Thyroid gland (tissue), 4 donors: ENCODE data around the gene DGKQ. TPM values are rescaled to one million over a fixed set of nuclear protein-coding genes. Genes with fewer than 3 reads are reported as not detected.

Source experiments
- DNase-seq, 2 donors: peaks; one replicate each; pipeline ENCODE4 v3.0.0-alpha.2; 2019
- H3K27ac ChIP-seq, 3 donors: fragments of 200-600 bp; sonication (generic); 1 replicate in 2 of 3; 2 replicates in 1 of 3; pipeline ENCODE4 v1.5.1; 2016 to 2019; ENCODE audit warnings: mild to moderate bottlenecking in 1 of 3, moderate library complexity in 1 of 3
- H3K27me3 ChIP-seq: fragments of 200-600 bp; sonication (generic); one replicate; pipeline ENCODE4 v1.5.1; 2019
- H3K36me3 ChIP-seq, 2 donors: fragments of 200-600 bp; sonication (generic); one replicate each; pipeline ENCODE4 v1.5.1; 2016 to 2019
- H3K4me1 ChIP-seq, 2 donors: fragments of 200-600 bp; sonication (generic); one replicate each; pipeline ENCODE4 v1.5.1; 2017 to 2019
- H3K4me3 ChIP-seq, 3 donors: fragments of 200-600 bp; sonication (generic); replicated peaks in 1 of 3; 1 replicate in 2 of 3; 2 replicates in 1 of 3; pipeline ENCODE4 v1.5.1; 2016; ENCODE audit warnings: mild to moderate bottlenecking in 1 of 3
- H3K9me3 ChIP-seq: fragments of 200-600 bp; sonication (generic); one replicate; pipeline ENCODE4 v1.5.1; 2017
- POLR2A ChIP-seq, 2 donors: fragments of 450-650 bp; IDR thresholded peaks; one replicate each; pipeline ENCODE4 v1.6.1; 2017; ENCODE audit warnings: antibody characterized with exemption in 2 of 2, mild to moderate bottlenecking in 2 of 2, moderate library complexity in 1 of 2
- WGBS, 2 donors: methylation state at CpG; one replicate each; pipeline ENCODE4 v1.1.5; 2017; 5-methylcytosine and 5-hydroxymethylcytosine counted together
- intact Hi-C: fragments of 100-400 bp; cut with DNase I; formaldehyde crosslinking; loops from one replicate; pipeline ENCODE4 v1.15.1; 2023
- total RNA-seq, 4 donors: library from RNA; depleted of rRNA; stranded (reverse); fragments of >200 nt; gene quantifications; one replicate each; pipeline ENCODE4 v1.2.3, GENCODE V29; 2016
- TF ChIP-seq, protein P1 (sequence below), 6 experiments: fragments of 200-600 bp in 3 of 6; fragments of 450-650 bp in 3 of 6; sonication (generic) in 3 of 6; IDR thresholded peaks; one replicate each; pipeline ENCODE4 v1.5.1; 2016 to 2019; ENCODE audit warnings: antibody characterized with exemption in 6 of 6, mild to moderate bottlenecking in 2 of 6, inconsistent platforms in 1 of 6, moderate library complexity in 1 of 6

DGKQ gene
- total RNA-seq, 4 donors from 2014 or later, result 10.2 to 17.0 (median 11.6) TPM

DNA sequence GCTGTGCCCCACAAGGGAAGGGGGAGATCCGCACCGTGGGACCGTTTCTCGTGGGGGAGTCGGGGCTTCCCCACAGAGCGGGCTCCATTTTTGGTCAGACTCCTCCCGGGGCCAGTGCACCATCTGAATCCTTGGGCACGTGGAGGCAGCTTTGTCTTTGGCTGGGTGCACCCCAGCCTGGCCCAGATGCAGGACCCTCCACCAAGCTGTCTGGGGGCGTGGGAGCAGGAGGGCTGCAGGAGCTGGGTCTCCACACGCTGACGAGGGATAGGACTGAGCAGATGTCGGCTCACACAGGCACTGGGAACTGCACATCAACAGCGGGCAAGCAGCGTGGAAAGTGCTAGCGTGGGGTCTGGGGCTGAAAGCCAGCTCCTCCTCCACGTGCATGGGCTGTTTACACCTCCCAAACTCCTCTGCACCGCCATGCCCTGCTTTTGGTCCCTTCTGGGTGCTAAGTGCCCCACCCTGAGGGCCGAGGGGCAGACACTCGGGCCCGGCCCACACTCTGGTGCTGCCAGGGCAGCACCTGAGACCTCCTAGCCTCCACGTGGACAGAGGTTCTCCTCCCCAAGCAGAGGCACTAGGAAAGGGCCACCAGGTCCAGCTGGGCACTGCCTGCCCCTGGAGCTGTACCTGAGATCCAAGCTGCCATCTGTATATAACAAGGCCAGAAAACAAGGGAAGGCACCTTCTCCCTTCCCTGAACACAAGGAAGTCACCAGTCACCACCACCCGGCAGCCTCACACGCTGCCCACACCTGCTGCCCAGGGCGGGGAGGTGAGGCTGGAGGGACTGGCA lies 13.8 kb downstream of the DGKQ start:
- Histone ChIP-seq H3K27ac (no peak overlapping the region), H3K4me1 (no peaks in the 10 kb centered on the region), H3K27me3 (no peaks in the 10 kb centered on the region), H3K36me3 (peaks cover 9 to 18% of the 10 kb centered on the region in 2 donors), H3K4me3 (no peak overlapping the region), H3K9me3 (no peaks in the 10 kb centered on the region)
- WGBS, 2 donors, result 93 to 95% methylated on average over 8 to 13 of the region's 24 CpGs
- intact Hi-C loops, result no loop called here
- DNase-seq, result no peak
- TF ChIP-seq, protein P1, sequence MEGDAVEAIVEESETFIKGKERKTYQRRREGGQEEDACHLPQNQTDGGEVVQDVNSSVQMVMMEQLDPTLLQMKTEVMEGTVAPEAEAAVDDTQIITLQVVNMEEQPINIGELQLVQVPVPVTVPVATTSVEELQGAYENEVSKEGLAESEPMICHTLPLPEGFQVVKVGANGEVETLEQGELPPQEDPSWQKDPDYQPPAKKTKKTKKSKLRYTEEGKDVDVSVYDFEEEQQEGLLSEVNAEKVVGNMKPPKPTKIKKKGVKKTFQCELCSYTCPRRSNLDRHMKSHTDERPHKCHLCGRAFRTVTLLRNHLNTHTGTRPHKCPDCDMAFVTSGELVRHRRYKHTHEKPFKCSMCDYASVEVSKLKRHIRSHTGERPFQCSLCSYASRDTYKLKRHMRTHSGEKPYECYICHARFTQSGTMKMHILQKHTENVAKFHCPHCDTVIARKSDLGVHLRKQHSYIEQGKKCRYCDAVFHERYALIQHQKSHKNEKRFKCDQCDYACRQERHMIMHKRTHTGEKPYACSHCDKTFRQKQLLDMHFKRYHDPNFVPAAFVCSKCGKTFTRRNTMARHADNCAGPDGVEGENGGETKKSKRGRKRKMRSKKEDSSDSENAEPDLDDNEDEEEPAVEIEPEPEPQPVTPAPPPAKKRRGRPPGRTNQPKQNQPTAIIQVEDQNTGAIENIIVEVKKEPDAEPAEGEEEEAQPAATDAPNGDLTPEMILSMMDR (IDR thresholded peaks at IDR 0.05), result no peak
- no peak for TF ChIP-seq POLR2A (IDR thresholded peaks at IDR 0.05)

GRCh38 chr4:958696-959337 lies 14.6 kb downstream of the DGKQ start:
- no peak for DNase-seq
- Histone ChIP-seq H3K36me3 (peaks cover 14 to 18% of the 10 kb centered on the region in 2 donors), H3K9me3 (no peaks in the 10 kb centered on the region), H3K4me1 (no peaks in the 10 kb centered on the region), H3K4me3 (no peak overlapping the region), H3K27ac (no peak overlapping the region), H3K27me3 (no peaks in the 10 kb centered on the region)
- intact Hi-C loops, result no loop called here
- no peak for TF ChIP-seq POLR2A (IDR thresholded peaks at IDR 0.05)
- TF ChIP-seq, protein P1 (IDR thresholded peaks at IDR 0.05), result no peak
- WGBS, 2 donors, result 85 to 87% methylated on average over 16 to 17 of the region's 17 CpGs

DNA sequence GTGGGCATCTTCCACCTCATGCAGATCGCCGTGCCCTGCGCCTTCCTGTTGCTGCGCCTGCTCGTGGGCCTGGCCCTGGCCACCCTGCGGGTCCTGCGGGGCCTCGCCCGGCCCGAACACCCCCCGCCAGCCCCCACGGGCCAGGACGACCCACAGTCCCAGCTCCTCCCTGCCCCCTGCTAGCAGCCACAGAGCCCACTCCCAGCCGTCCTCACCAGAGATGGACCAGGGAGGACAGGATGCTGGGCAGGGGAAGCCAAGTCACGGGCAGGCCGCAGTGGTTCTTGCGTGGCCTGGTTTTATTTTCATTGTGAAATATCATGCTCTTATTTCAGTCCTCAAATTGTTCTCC lies 15.1 kb downstream of the DGKQ start:
- H3K27me3 ChIP-seq, result no peaks in the 10 kb centered on the region
- intact Hi-C loops, result no loop called here
- H3K4me1 ChIP-seq, result no peaks in the 10 kb centered on the region
- H3K36me3 ChIP-seq, result peaks cover 14 to 18% of the 10 kb centered on the region in 2 donors
- H3K9me3 ChIP-seq, result no peaks in the 10 kb centered on the region
- DNase-seq, result no peak
- H3K27ac ChIP-seq, result no peak overlapping the region
- H3K4me3 ChIP-seq, result no peak overlapping the region
- 96 to 97% methylated on average over 15 to 17 of the region's 17 CpGs for WGBS, 2 donors
- TF ChIP-seq, protein P1 (IDR thresholded peaks at IDR 0.05), result no peak

DNA sequence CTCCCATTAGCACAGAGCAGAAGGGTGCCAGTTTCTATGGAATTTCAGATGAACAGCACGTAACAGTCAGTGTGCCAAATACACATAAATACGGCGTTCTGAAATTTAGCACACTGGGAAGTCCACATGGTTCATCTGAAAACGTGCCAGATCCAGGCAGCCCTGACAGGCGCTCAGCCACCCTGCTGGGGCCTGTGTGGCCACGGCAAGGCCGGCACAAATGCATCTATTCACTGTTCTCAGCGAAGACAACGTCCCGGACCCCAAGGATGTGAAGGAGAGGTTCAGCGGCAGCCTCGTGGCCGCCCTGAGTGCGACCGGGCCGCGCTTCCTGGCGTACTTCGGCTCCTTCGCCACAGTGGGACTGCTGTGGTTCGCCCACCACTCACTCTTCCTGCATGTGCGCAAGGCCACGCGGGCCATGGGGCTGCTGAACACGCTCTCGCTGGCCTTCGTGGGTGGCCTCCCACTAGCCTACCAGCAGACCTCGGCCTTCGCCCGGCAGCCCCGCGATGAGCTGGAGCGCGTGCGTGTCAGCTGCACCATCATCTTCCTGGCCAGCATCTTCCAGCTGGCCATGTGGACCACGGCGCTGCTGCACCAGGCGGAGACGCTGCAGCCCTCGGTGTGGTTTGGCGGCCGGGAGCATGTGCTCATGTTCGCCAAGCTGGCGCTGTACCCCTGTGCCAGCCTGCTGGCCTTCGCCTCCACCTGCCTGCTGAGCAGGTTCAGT lies 15.6 kb downstream of the DGKQ start:
- 92 to 96% methylated on average over 29 of the region's 45 CpGs for WGBS, 2 donors
- no peaks in the 10 kb centered on the region for H3K27me3 ChIP-seq

More for the DNA sequence above, 15.6 kb downstream of the DGKQ start:
- H3K27ac ChIP-seq, result no peak overlapping the region
- no peak overlapping the region for H3K4me3 ChIP-seq
- no peaks in the 10 kb centered on the region for H3K9me3 ChIP-seq
- intact Hi-C loops, result no loop called here
- H3K36me3 ChIP-seq, result peaks cover 14% of the 10 kb centered on the region in 2 donors
- no peaks in the 10 kb centered on the region for H3K4me1 ChIP-seq
- TF ChIP-seq, protein P1 (IDR thresholded peaks at IDR 0.05), result no peak
- TF ChIP-seq POLR2A (IDR thresholded peaks at IDR 0.05), result no peak
- DNase-seq, result no peak
